Right lobe of liver (tissue), 6 donors: ENCODE results near the gene RSRC1. TPM values are rescaled to one million over a fixed set of nuclear protein-coding genes. Genes with fewer than 3 reads are reported as not detected.
"Not testable (repeated sequence)": the region's sequence is repeated elsewhere in the genome, so short reads cannot be mapped to it uniquely, and the experiment has no call there.

ENCODE experiments used
- ATAC-seq, 4 donors: fragments of 200-7000 bp; cut with Tn5 transposase; one replicate each; pipeline ENCODE4 v1.9.1; 2020; ENCODE audit warnings: mild to moderate bottlenecking in 4 of 4, moderate library complexity in 4 of 4
- DNase-seq, 3 donors: peaks; one replicate each; pipeline ENCODE4 v3.0.0-alpha.2; 2020
- H3K27ac ChIP-seq, 3 donors: fragments of 200-600 bp; one replicate each; pipeline ENCODE4 v1.8.0; 2022
- H3K27me3 ChIP-seq, 2 donors: fragments of 200-600 bp; one replicate each; pipeline ENCODE4 v1.8.0; 2022
- H3K36me3 ChIP-seq, 4 donors: fragments of 200-600 bp; sonication (generic) in 1 of 4; one replicate each; pipeline versions ENCODE4 v1.5.1 to v1.8.0; 2017 to 2022; ENCODE audit warnings: control low read depth in 1 of 4
- H3K4me1 ChIP-seq, 4 donors: fragments of 200-600 bp; sonication (generic) in 1 of 4; one replicate each; pipeline versions ENCODE4 v1.5.1 to v1.8.0; 2017 to 2022; ENCODE audit warnings: control low read depth in 1 of 4
- H3K4me3 ChIP-seq, 3 donors: fragments of 200-600 bp; one replicate each; pipeline ENCODE4 v1.8.0; 2022
- H3K9me3 ChIP-seq, 4 donors: fragments of 200-600 bp; sonication (generic) in 1 of 4; one replicate each; pipeline versions ENCODE4 v1.5.1 to v1.8.0; 2017 to 2022; ENCODE audit warnings: control low read depth in 1 of 4
- CTCF ChIP-seq, 4 donors: fragments of 200-600 bp in 3 of 4; fragments of 450-650 bp in 1 of 4; IDR thresholded peaks; one replicate each; pipeline versions ENCODE4 v1.5.1 to v1.8.0; 2016 to 2022; ENCODE audit warnings: antibody characterized with exemption in 4 of 4, mild to moderate bottlenecking in 2 of 4
- POLR2A ChIP-seq: fragments of 450-650 bp; IDR thresholded peaks from one replicate; pipeline ENCODE4 v1.6.1; 2017; ENCODE audit warnings: antibody characterized with exemption, mild to moderate bottlenecking
- WGBS: methylation state at CpG from one replicate; pipeline ENCODE4 v1.1.6; 2018; ENCODE audit warnings: low coverage, low lambda C conversion rate; ENCODE audit not compliant: insufficient coverage; ENCODE audit errors: missing lambda C conversion rate; 5-methylcytosine and 5-hydroxymethylcytosine counted together
- intact Hi-C, 2 donors: fragments of 100-400 bp; cut with DNase I; formaldehyde crosslinking; loops; one replicate each; pipeline versions ENCODE4 v1.11.2 to v1.14.1; 2022
- total RNA-seq, 6 experiments: library from RNA; depleted of rRNA in 2 of 6; stranded (reverse); fragments of >200 nt in 2 of 6; fragmentation: NEBNext Ultra II Directional in 3 of 6; extraction: Animal tissue kit (Norgen Biotek cat#: 25700) in 3 of 6; gene quantifications; one replicate each; pipeline versions ENCODE4 v1.1.0 to v1.2.4, GENCODE V29; 2016 to 2023
- donor health status: DM: no; HTN: yes; CAD: no.
- donor health status: DM: no; HTN: no; CAD: no.
- donor health status: DM: no; HTN: no; CAD: no.
- donor health status: DM: no; HTN: yes; CAD: no.
- donor health status: DM: no; HTN: yes; CAD: no.

The RSRC1 gene
- total RNA-seq, 6 experiments from 2014 or later, result 10.8 to 22.1 (median 11.7) TPM

GRCh38 chr3:158492685-158493084 is 382.8 kb downstream of the RSRC1 start:
- intact Hi-C loops, result no loop called here
- 79% methylated on average over 3 of the region's 3 CpGs for WGBS
- no peaks in the 10 kb centered on the region for H3K4me1 ChIP-seq
- no peak overlapping the region for H3K4me3 ChIP-seq
- no peak for TF ChIP-seq CTCF (IDR thresholded peaks at IDR 0.05)
- DNase-seq (no peak), ATAC-seq (no peak)
- H3K9me3 ChIP-seq, result no peaks in the 10 kb centered on the region
- H3K27ac ChIP-seq, result no peak overlapping the region
- H3K27me3 ChIP-seq, result no peaks in the 10 kb centered on the region
- no peaks in the 10 kb centered on the region for H3K36me3 ChIP-seq

- no peaks in the 10 kb centered on the region for H3K27me3 ChIP-seq
- 89% methylated on average over 1 of the region's 1 CpG for WGBS
- no peak overlapping the region for H3K4me3 ChIP-seq
- intact Hi-C loops, result no loop called here
- H3K36me3 ChIP-seq, result no peaks in the 10 kb centered on the region
- H3K4me1 ChIP-seq, result no peaks in the 10 kb centered on the region
- ATAC-seq (no peak), DNase-seq (no peak)
- TF ChIP-seq POLR2A, result no peak
- no peak for TF ChIP-seq CTCF (IDR thresholded peaks at IDR 0.05)
- H3K27ac ChIP-seq, result no peak overlapping the region
- H3K9me3 ChIP-seq, result no peaks in the 10 kb centered on the region
Observed at GRCh38 chr3:158493931-158494330, 384.0 kb downstream of the RSRC1 start.

- Histone ChIP-seq H3K4me1 (no peaks in the 10 kb centered on the region), H3K27me3 (no peaks in the 10 kb centered on the region), H3K9me3 (no peaks in the 10 kb centered on the region), H3K4me3 (no peak overlapping the region), H3K36me3 (no peaks in the 10 kb centered on the region), H3K27ac (no peak overlapping the region)
- intact Hi-C loops, result no loop called here
- no peak for DNase-seq
- WGBS, result 98% methylated on average over 5 of the region's 5 CpGs
- TF ChIP-seq CTCF (IDR thresholded peaks at IDR 0.05), result no peak
- no peak for TF ChIP-seq POLR2A
- ATAC-seq, result no peak
Observed at GRCh38 chr3:158494673-158495072, 384.8 kb downstream of the RSRC1 start.

- H3K4me1 ChIP-seq, H3K27ac ChIP-seq, H3K9me3 ChIP-seq, ATAC-seq, H3K4me3 ChIP-seq, H3K27me3 ChIP-seq, H3K36me3 ChIP-seq, intact Hi-C loops, DNase-seq: not testable (repeated sequence)
- WGBS, result 78% methylated on average over 4 of the region's 4 CpGs
Observed at GRCh38 chr3:158495398-158495902, 385.6 kb downstream of the RSRC1 start.

- Histone ChIP-seq H3K36me3 (no peaks in the 10 kb centered on the region), H3K27ac (no peak overlapping the region), H3K9me3 (no peaks in the 10 kb centered on the region), H3K4me1 (no peaks in the 10 kb centered on the region), H3K27me3 (no peaks in the 10 kb centered on the region), H3K4me3 (no peak overlapping the region)
- TF ChIP-seq CTCF (IDR thresholded peaks at IDR 0.05) (no peak), POLR2A (no peak)
- DNase-seq (no peak), ATAC-seq (no peak)
- intact Hi-C loops, result no loop called here
Observed at GRCh38 chr3:158505117-158505516, 395.2 kb downstream of the RSRC1 start.
